Spinal cord (tissue), 10 donors: ENCODE measurements around the gene ZBED6. TPM values are rescaled to one million over a fixed set of nuclear protein-coding genes. Genes with fewer than 3 reads are reported as not detected.
"Not testable (repeated sequence)": the region's sequence is repeated elsewhere in the genome, so short reads cannot be mapped to it uniquely, and the experiment has no call there.

Experiments used
- DNase-seq, 6 donors: peaks; one replicate each; pipeline versions ENCODE4 v3.0.0 to v3.0.0-alpha.2; 2013 to 2015; ENCODE audit warnings: low spot score in 6 of 6, low read depth in 4 of 6
- H3K27ac ChIP-seq: one replicate; pipeline ENCODE4 v1.5.1; 2013; ENCODE audit warnings: low read depth, low read length, control low read depth
- H3K27me3 ChIP-seq: one replicate; pipeline ENCODE4 v1.6.1; 2013; ENCODE audit warnings: low read length; ENCODE audit not compliant: control insufficient read depth, insufficient read depth
- H3K36me3 ChIP-seq: one replicate; pipeline ENCODE4 v1.6.1; 2013; ENCODE audit warnings: low read length; ENCODE audit not compliant: control insufficient read depth, insufficient read depth
- H3K4me1 ChIP-seq: one replicate; pipeline ENCODE4 v1.6.1; 2013; ENCODE audit warnings: low read length; ENCODE audit not compliant: control insufficient read depth, insufficient read depth
- H3K4me3 ChIP-seq: one replicate; pipeline ENCODE4 v1.5.1; 2013; ENCODE audit warnings: low read depth, low read length, control low read depth
- H3K9me3 ChIP-seq: one replicate; pipeline ENCODE4 v1.6.1; 2013; ENCODE audit warnings: low read length; ENCODE audit not compliant: control insufficient read depth, insufficient read depth
- WGBS: methylation state at CpG from one replicate; pipeline ENCODE4 v1.1.5; 2013; ENCODE audit warnings: missing lambda C conversion rate; ENCODE audit not compliant: insufficient coverage; 5-methylcytosine and 5-hydroxymethylcytosine counted together
- polyA plus RNA-seq, 2 donors: library from polyadenylated mRNA; unstranded; fragments of 120-200 nt; gene quantifications; one replicate each; pipeline ENCODE4 v1.2.1, GENCODE V29; 2013; ENCODE audit not compliant: insufficient read length in 2 of 2
- small RNA-seq: library from RNA; depleted of rRNA; stranded (forward); fragments of <200 nt; gene quantifications from one replicate; pipeline ENCODE3, GENCODE V24; 2014; ENCODE audit warnings: low replicate concordance
- total RNA-seq, 2 donors: library from RNA; depleted of rRNA in 1 of 2; stranded (reverse); fragments of 120-200 nt in 1 of 2; fragments of >200 nt in 1 of 2; gene quantifications; one replicate each; pipeline versions ENCODE4 v1.2.3 to v1.2.4, GENCODE V29; 2013 to 2014
- donor health status: healthy.

Gene ZBED6
- total and polyA plus RNA-seq, 4 donors = 3.1 to 29.1 (median 13.6) TPM

DNA sequence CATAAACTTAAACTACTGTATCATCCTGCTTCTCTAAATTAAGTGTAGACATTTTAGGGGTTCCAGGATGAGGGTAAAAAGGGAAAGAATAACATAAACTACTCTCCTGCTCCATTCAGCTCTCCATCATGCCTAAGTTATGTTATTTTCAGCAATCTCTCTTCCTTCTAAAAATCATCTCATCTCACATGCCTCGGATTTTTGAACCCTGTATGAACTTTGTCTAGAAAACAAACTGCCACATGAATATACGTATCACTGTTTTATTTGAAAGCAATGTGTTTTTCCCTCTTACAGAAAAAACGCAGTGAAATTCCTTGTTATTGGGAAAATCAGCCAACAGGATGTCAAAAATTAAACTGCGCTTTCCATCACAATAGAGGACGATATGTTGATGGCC lies 32.6 kb downstream of the ZBED6 start:
- H3K9me3 ChIP-seq = no peaks in the 10 kb centered on the region
- H3K4me3 ChIP-seq = no peak overlapping the region
- no CpG with 5 or more reads among the region's 5 CpGs for WGBS
- H3K4me1 ChIP-seq = no peaks in the 10 kb centered on the region
- no peak for DNase-seq
- H3K27ac ChIP-seq = no peak overlapping the region
- H3K36me3 ChIP-seq = peaks cover 32% of the 10 kb centered on the region
- H3K27me3 ChIP-seq = no peaks in the 10 kb centered on the region

DNA sequence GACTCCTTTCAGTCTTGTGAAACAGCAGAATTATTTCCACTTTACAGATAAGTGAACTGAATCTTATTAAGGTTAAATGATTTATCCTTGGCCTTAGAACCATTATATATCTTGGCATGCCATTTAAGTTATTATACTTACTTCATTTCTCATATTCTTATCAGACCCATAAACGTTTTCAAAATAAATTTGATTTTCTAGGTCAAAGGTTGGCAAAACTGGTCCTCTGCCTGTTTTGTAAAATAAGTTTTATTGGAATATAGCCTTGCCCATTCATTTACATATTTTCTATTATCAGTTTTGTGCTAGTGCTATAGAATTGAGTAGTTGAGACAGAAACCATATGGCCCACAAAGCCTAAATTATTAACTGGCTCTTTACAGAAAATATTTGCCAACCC lies 33.1 kb downstream of the ZBED6 start:
- H3K9me3 ChIP-seq = no peaks in the 10 kb centered on the region
- H3K27me3 ChIP-seq = no peaks in the 10 kb centered on the region
- H3K4me1 ChIP-seq = no peaks in the 10 kb centered on the region
- H3K4me3 ChIP-seq = no peak overlapping the region
- no CpG with 5 or more reads among the region's 1 CpG for whole genome bisulfite sequencing
- H3K36me3 ChIP-seq = peaks cover 30% of the 10 kb centered on the region
- H3K27ac ChIP-seq = no peak overlapping the region
- no peak for DNase-seq

DNA sequence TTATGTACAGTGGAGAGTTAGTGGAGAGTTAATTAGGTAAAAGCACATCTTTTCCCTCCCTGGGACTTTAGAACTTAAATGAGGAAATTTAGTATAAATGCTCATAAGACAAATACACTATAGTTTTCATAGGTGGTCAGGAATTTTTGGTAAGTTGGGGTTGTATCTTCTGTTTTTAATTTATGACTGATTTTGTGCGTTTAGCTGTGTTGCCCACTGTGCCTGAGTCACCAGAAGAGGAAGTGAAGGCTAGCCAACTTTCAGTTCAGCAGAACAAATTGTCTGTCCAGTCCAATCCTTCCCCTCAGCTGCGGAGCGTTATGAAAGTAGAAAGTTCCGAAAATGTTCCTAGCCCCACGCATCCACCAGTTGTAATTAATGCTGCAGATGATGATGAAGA lies 33.8 kb downstream of the ZBED6 start:
- not testable (repeated sequence) for H3K4me3 ChIP-seq, H3K9me3 ChIP-seq, H3K27me3 ChIP-seq, H3K27ac ChIP-seq, DNase-seq, H3K4me1 ChIP-seq
- WGBS = no CpG with 5 or more reads among the region's 5 CpGs
- H3K36me3 ChIP-seq = peaks cover 29% of the 10 kb centered on the region

DNA sequence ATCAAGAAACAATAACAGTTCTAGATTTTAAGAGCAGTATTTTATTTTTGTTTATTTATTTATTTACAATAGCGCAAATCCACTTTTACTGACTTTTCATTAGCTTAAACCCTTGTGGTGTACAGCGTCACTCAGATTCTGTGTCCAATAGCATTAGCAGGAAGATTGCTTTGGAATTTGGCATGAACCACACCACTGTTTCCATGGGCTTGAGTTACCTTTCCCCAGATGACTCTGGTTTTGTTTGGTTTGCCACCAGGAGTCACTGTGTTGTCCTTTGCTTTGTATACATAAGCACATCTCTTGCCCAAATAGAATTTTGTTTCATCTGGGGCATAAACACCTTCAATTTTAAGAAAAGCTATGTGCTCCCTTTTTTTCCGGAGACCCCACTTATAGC lies 40.1 kb downstream of the ZBED6 start:
- WGBS = 100% methylated on average over 1 of the region's 3 CpGs
- H3K36me3 ChIP-seq = peaks cover 55% of the 10 kb centered on the region

DNA sequence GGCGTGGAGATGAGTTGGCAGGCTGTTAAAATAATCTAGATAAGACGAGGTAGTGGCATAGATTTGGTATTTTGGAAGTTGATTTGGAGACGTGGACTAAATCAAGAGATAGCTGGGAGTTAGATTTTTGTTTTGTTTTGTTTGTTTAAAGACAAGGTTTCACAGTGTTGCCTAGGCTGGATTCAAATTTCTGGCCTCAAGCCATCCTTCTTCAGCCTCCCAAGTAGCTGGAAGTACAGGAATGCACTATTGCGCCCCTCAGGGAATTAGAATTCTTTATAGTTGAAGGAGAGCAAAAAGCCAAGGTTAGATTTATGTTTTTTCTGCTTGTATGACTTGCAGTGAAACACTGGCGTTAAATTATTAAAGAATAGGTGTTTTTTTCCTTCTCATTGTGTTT lies 43.7 kb downstream of the ZBED6 start:
- peak in 3 of 6 donors; percentile 5 to 29 (median 17) for DNase-seq
- no peak overlapping the region for H3K27ac ChIP-seq
- H3K9me3 ChIP-seq = no peaks in the 10 kb centered on the region
- H3K27me3 ChIP-seq = no peaks in the 10 kb centered on the region
- no peak overlapping the region for H3K4me3 ChIP-seq
- H3K4me1 ChIP-seq = no peaks in the 10 kb centered on the region
- 68% methylated on average over 3 of the region's 5 CpGs for WGBS
- peaks cover 51% of the 10 kb centered on the region for H3K36me3 ChIP-seq

More for the DNA sequence above, 40.1 kb downstream of the ZBED6 start:
- Histone ChIP-seq H3K4me1 (no peaks in the 10 kb centered on the region), H3K27ac (no peak overlapping the region), H3K4me3 (no peak overlapping the region), H3K27me3 (no peaks in the 10 kb centered on the region), H3K9me3 (no peaks in the 10 kb centered on the region)
- no peak for DNase-seq

DNA sequence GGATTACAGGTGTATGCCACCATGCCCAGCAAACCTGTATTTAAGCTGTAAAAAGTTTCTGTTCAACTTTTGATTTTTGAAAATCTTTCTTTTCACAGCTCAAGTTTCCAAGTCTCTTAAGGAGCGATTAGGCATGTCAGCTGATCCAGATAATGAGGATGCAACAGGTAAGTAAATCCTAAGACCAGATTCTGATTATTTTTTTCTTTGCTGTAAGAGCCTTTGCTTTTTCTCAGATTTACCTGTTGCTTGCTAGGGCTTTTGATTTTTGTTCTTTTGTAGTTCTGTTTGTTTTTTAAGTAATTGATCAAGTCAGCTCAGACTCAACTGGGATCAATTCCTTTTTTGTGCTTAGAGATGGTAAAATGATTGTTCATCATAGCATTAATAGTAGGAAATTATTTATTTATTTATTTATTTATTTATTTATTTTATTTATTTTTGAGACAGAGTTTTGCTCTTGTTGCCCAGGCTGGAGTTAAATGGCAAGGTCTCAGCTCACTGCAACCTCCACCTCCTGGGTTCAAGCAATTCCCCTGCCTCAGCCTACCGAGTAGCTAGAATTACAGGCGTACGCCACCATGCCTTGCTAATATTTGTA lies 44.9 kb downstream of the ZBED6 start:
- H3K27ac ChIP-seq = no peak overlapping the region
- no peaks in the 10 kb centered on the region for H3K4me1 ChIP-seq
- no peak for DNase-seq
- no peaks in the 10 kb centered on the region for H3K27me3 ChIP-seq
- no peak overlapping the region for H3K4me3 ChIP-seq
- no peaks in the 10 kb centered on the region for H3K9me3 ChIP-seq
- peaks cover 44% of the 10 kb centered on the region for H3K36me3 ChIP-seq
- no CpG with 5 or more reads among the region's 4 CpGs for WGBS

DNA sequence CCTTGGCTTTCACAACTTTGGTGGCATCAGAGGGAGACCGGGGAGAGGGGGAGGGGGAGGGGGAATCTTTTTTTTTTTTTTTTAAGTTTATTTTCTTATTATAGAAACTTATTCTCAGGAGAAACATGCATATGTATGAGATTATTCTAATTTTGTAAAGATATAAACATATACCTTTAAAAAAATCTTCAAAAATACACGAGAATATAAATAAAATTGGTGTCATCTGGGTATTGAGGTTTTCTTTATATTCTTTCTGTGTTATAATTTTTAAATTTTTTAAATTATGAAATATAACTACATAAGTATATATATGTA lies 47.1 kb downstream of the ZBED6 start:
- Histone ChIP-seq H3K9me3 (no peaks in the 10 kb centered on the region), H3K36me3 (peaks cover 38% of the 10 kb centered on the region)
- WGBS = no CpG with 5 or more reads among the region's 2 CpGs

DNA sequence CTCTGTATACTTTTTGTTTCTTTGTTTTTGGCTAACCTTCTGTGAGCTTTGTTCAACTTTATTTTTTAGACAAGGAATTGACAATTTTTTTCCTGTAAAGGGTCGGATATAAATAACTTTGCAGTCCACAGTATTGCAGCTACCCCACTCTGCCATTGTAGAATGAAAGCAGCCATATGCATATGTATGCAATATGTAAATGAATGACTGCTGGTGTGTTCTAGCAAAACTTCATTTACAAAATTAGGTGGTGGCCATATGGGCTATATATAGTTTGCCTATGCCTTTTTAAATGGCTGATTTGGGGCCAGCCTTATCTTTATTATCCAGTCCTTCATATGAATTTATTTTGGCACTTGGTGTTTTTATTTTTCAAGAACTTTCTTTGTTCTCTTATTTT lies 48.0 kb downstream of the ZBED6 start:
- peaks cover 41% of the 10 kb centered on the region for H3K36me3 ChIP-seq
- no peak overlapping the region for H3K4me3 ChIP-seq
- H3K9me3 ChIP-seq = no peaks in the 10 kb centered on the region
- WGBS = no CpG with 5 or more reads among the region's 1 CpG
- DNase-seq = peak in 1 of 6 donors; percentile 49
- no peaks in the 10 kb centered on the region for H3K27me3 ChIP-seq
- H3K4me1 ChIP-seq = no peaks in the 10 kb centered on the region
- no peak overlapping the region for H3K27ac ChIP-seq

More for the DNA sequence above, 47.1 kb downstream of the ZBED6 start:
- Histone ChIP-seq H3K27ac (no peak overlapping the region), H3K4me1 (no peaks in the 10 kb centered on the region), H3K27me3 (no peaks in the 10 kb centered on the region), H3K4me3 (no peak overlapping the region)
- no peak for DNase-seq

Small RNA genes within 50 kb of the gene (small RNA-seq; reads per million reads assigned to genes)
- gene ZC3H11A = 0.49 reads per million, percentile 55 among the genes with 10 or more reads in this experiment

Other genes with a start within 250 kb of the ZBED6 start
- gene ATP2B4, start 168.8 kb upstream of the ZBED6 start, total RNA-seq = 100 to 1,000 TPM in 1 of 2 donors, 10 to 100 TPM in 1; 87.9 to 111 TPM
- 100 to 1,000 TPM; 126 to 129 TPM for gene ATP2B4, start 168.8 kb upstream of the ZBED6 start, polyA plus RNA-seq
- gene LAX1, start 30.4 kb upstream of the ZBED6 start, total RNA-seq = under 1 TPM; 0.11 to 0.20 TPM
- under 1 TPM in 1 of 2 donors, not detected in 1; 0.12 TPM for gene LAX1, start 30.4 kb upstream of the ZBED6 start, polyA plus RNA-seq
- gene ZC3H11A, start within 50 bp of the ZBED6 start, total RNA-seq = 100 to 1,000 TPM in 1 of 2 donors, 10 to 100 TPM in 1; 95.3 to 118 TPM
- 10 to 100 TPM; 96.6 to 97.6 TPM for gene ZC3H11A, start within 50 bp of the ZBED6 start, polyA plus RNA-seq
- gene SNRPE, start 66.0 kb downstream of the ZBED6 start, total RNA-seq = 10 to 100 TPM; 49.3 to 99.6 TPM
- 100 to 1,000 TPM; 132 to 141 TPM for gene SNRPE, start 66.0 kb downstream of the ZBED6 start, polyA plus RNA-seq